DMS153 treated with DMSO at 0.1 percent for 48 hours (cell line): Measurements from ENCODE around the gene TENT5C.

ENCODE experiments used
- DNase-seq: peaks from one replicate; lab custom pipeline; 2025; ENCODE audit not compliant: unreplicated experiment; lab: John Stamatoyannopoulos, UW

TENT5C gene

DNA sequence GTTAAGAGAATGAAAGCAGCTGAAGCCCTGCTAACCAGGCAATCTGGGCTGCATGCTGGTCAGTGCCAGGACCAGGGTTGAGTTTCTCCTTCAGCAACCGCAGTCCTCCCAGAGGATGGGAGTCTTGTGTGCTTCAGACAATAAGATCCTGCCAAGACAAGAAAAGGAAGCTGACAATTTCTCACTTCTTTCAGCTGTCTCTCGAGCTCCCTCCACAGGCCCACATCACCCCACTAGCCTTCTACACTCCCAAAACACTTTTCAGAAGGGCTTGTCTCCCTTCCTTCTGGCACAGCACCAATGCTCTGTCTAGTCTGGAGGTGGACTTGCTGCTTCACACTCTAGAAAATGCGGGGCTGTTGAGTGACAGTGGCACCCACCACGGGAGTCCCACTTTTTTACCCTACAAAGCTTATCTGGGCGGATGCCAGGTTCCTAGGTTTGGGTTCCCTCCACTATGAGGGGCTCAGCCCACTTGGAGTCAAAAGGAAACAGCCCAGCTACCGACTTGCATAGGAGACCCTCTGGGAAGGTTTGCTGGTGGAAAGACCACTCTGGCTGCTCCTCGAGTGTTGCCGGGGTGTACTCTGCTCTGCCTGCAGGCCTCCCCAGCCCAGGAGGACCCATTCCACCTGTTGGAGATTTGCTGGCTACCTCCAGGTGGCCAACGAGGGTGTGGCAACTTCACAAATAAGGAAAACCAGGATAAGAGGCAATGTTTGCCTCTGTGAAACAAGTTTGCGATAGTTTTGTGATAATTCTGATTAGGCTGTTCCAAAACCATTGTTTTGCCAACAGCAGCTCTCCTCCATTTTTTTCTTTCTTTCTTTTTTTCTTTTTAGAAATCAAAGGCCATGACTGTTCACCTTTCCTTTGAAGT lies 68.9 kb downstream of the TENT5C start:
- no peak for DNase-seq

DNA sequence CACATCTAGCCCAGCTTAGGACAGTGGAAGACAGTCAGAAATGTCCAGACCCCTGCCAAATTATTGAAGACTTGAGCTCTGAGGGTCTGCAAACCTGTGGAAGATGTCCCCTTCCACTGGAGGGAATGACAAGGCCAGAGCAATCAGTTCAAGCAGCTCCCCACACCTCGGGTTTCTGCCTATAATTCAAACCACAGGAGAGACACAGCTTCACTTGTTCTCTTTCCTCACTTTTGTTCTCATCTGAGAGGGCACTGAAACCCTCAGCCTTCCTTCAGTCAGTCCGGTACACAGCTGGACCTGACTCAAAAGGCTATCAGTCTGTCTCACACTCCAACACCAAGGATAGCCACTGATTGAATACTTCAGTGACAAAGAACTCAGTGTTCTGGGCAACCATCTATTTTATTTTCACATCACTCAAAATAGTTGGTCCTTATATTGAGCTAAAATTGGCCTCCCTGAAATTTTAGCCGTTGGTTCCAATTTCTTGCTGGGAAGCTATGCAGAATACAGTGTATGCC lies 70.1 kb downstream of the TENT5C start:
- DNase-seq: no peak

GRCh38 chr1:117676615-117677130 lies 70.8 kb downstream of the TENT5C start:
- no peak for DNase-seq
